SK-N-SH (cell line): Measurements from ENCODE around the gene NIT2. TPM values are rescaled to one million over a fixed set of nuclear protein-coding genes. Genes with fewer than 3 reads are reported as not detected.

Experiments used
- CTCF ChIA-PET: fragments of 300-600, 350-600 bp; formaldehyde crosslinking; extraction: SDS; loops from one replicate; lab custom pipeline; 2021; lab: Yijun Ruan, JAX
- POLR2A ChIA-PET: fragments of 350-600 bp; sonication (Branson Sonifier 250); formaldehyde crosslinking; extraction: SDS; loops from one replicate; lab custom pipeline; 2020; ENCODE audit warnings: antibody characterized with exemption, inconsistent platforms; lab: Yijun Ruan, JAX
- DNase-seq: peaks from one replicate; pipeline ENCODE4 v3.0.0; 2012
- H2AFZ ChIP-seq: fragments of 200-600 bp; sonication (generic); 2 replicates; pipeline ENCODE4 v1.8.1; 2016; ENCODE audit warnings: antibody characterized with exemption, mild to moderate bottlenecking, low read depth
- H3F3A ChIP-seq: fragments of 200-600 bp; sonication (generic); replicated peaks from 2 replicates; pipeline ENCODE3; 2016; ENCODE audit warnings: antibody characterized with exemption, mild to moderate bottlenecking; ENCODE audit not compliant: insufficient read depth
- H3K27ac ChIP-seq, 2 experiments: fragments of 200-500 bp in 1 of 2; fragments of 200-600 bp in 1 of 2; sonication (Bioruptor generic) in 1 of 2; sonication (generic), shearing (Covaris generic) in 1 of 2; 2 replicates each; pipeline versions ENCODE4 v1.5.1 to v1.6.1; 2014 to 2016; ENCODE audit warnings: low read depth in 2 of 2, inconsistent platforms in 1 of 2, low read length in 1 of 2, mild to moderate bottlenecking in 1 of 2, mixed read lengths in 1 of 2
- H3K27me3 ChIP-seq: fragments of 200-600 bp; sonication (generic), shearing (Covaris generic); 2 replicates; pipeline ENCODE4 v1.6.1; 2016; ENCODE audit warnings: mixed run types; ENCODE audit not compliant: insufficient read depth
- H3K36me3 ChIP-seq, 2 experiments: fragments of 200-500 bp in 1 of 2; fragments of 200-600 bp in 1 of 2; sonication (Bioruptor generic) in 1 of 2; sonication (generic) in 1 of 2; replicated peaks in 1 of 2; 2 replicates each; pipeline versions ENCODE3 to v1.5.1; 2014 to 2016; ENCODE audit warnings: low read length in 1 of 2, mild to moderate bottlenecking in 1 of 2; ENCODE audit not compliant: insufficient read depth in 2 of 2, control insufficient read depth in 1 of 2
- H3K4me1 ChIP-seq, 2 experiments: fragments of 200-500 bp in 1 of 2; fragments of 200-600 bp in 1 of 2; sonication (Bioruptor generic) in 1 of 2; sonication (generic), shearing (Covaris generic) in 1 of 2; 2 replicates each; pipeline versions ENCODE4 v1.5.1 to v1.6.1; 2014 to 2016; ENCODE audit warnings: low read depth in 1 of 2, low read length in 1 of 2, mixed run types in 1 of 2; ENCODE audit not compliant: insufficient read depth in 2 of 2, control insufficient read depth in 1 of 2
- H3K4me2 ChIP-seq: fragments of 200-600 bp; sonication (generic), shearing (Covaris generic); 2 replicates; pipeline ENCODE4 v1.6.1; 2017; ENCODE audit warnings: mixed run types
- H3K4me3 ChIP-seq, 2 experiments: fragments of 200-500 bp in 1 of 2; fragments of 200-600 bp in 1 of 2; sonication (Bioruptor generic) in 1 of 2; sonication (generic), shearing (Covaris generic) in 1 of 2; 2 replicates each; pipeline versions ENCODE4 v1.5.1 to v1.8.1; 2014 to 2016; ENCODE audit warnings: low read depth in 2 of 2, inconsistent platforms in 1 of 2, low read length in 1 of 2, mild to moderate bottlenecking in 1 of 2, mixed read lengths in 1 of 2, moderate library complexity in 1 of 2
- H3K79me2 ChIP-seq: fragments of 200-600 bp; sonication (generic); 2 replicates; pipeline ENCODE4 v1.8.1; 2017; ENCODE audit warnings: mild to moderate bottlenecking; ENCODE audit not compliant: insufficient read depth
- H3K9ac ChIP-seq: fragments of 200-600 bp; sonication (generic); 2 replicates; pipeline ENCODE4 v1.6.1; 2017; ENCODE audit warnings: mixed run types
- H3K9me2 ChIP-seq: fragments of 200-600 bp; sonication (generic); 2 replicates; pipeline ENCODE4 v1.6.1; 2017; ENCODE audit warnings: mixed run types
- H3K9me3 ChIP-seq: fragments of 200-600 bp; sonication (generic); 2 replicates; pipeline ENCODE4 v1.6.1; 2017; ENCODE audit warnings: mixed run types, mild to moderate bottlenecking, moderate library complexity
- H4K20me1 ChIP-seq: fragments of 200-600 bp; sonication (generic); 2 replicates; pipeline ENCODE4 v1.6.1; 2017; ENCODE audit warnings: mild to moderate bottlenecking, mixed run types; ENCODE audit not compliant: insufficient read depth
- CHD2 ChIP-seq: fragments of 150-350 bp; IDR thresholded peaks from 2 replicates; pipeline ENCODE4 v1.6.1; 2018; ENCODE audit warnings: low read length; ENCODE audit not compliant: partially characterized antibody
- EZH2phosphoT487 ChIP-seq: fragments of 200-600 bp; sonication (generic); IDR thresholded peaks from 2 replicates; pipeline ENCODE4 v1.6.1; 2017; ENCODE audit warnings: low read depth, mixed run types, mild to moderate bottlenecking, antibody characterized with exemption, moderate library complexity, borderline replicate concordance
- FOSL2 ChIP-seq: IDR thresholded peaks from 2 replicates; pipeline ENCODE4 v1.4.0; 2012; ENCODE audit warnings: low read depth, mild to moderate bottlenecking, moderate library complexity, borderline replicate concordance
- FOXJ3 ChIP-seq: sonication (generic); formaldehyde crosslinking; IDR thresholded peaks from 2 replicates; pipeline ENCODE4 v1.5.1; 2020; ENCODE audit warnings: mild to moderate bottlenecking, missing genetic modification reagents
- FOXM1 ChIP-seq: IDR thresholded peaks from 2 replicates; pipeline ENCODE4 v1.4.0; 2012; ENCODE audit warnings: low read depth, mild to moderate bottlenecking
- GABPA ChIP-seq: IDR thresholded peaks from 2 replicates; pipeline ENCODE4 v1.4.0; 2012; ENCODE audit warnings: low read depth, mild to moderate bottlenecking
- MAX ChIP-seq: IDR thresholded peaks from 2 replicates; pipeline ENCODE4 v1.4.0; 2012; ENCODE audit warnings: low read depth
- MXI1 ChIP-seq: IDR thresholded peaks from 2 replicates; pipeline ENCODE4 v1.6.1; 2012; ENCODE audit warnings: mild to moderate bottlenecking, low read depth, low read length, improper control_type of control experiment
- NFIC ChIP-seq: IDR thresholded peaks from 2 replicates; pipeline ENCODE4 v1.4.0; 2012; ENCODE audit warnings: borderline replicate concordance
- RAD21 ChIP-seq: IDR thresholded peaks from 2 replicates; pipeline ENCODE4 v1.6.1; 2012; ENCODE audit warnings: mild to moderate bottlenecking, low read length
- REST ChIP-seq: IDR thresholded peaks from 2 replicates; pipeline ENCODE4 v1.6.1; 2012; ENCODE audit warnings: mild to moderate bottlenecking, low read depth, low read length, moderate library complexity
- RFX5 ChIP-seq: IDR thresholded peaks from 2 replicates; pipeline ENCODE4 v1.6.1; 2012; ENCODE audit warnings: mild to moderate bottlenecking, improper control_type of control experiment, low read length
- RXRA ChIP-seq: IDR thresholded peaks from 2 replicates; pipeline ENCODE4 v1.4.0; 2012; ENCODE audit warnings: low read depth, mild to moderate bottlenecking, borderline replicate concordance
- TCF12 ChIP-seq: IDR thresholded peaks from 2 replicates; pipeline ENCODE4 v1.4.0; 2012
- USF1 ChIP-seq: IDR thresholded peaks from 2 replicates; pipeline ENCODE4 v1.4.0; 2012; ENCODE audit warnings: low read depth, borderline replicate concordance
- USF2 ChIP-seq: fragments of 150-350 bp; IDR thresholded peaks from 2 replicates; pipeline ENCODE4 v1.6.1; 2017; ENCODE audit warnings: antibody characterized with exemption, low read length, low read depth, borderline replicate concordance
- WGBS: methylation state at CpG from one replicate; pipeline ENCODE4 v1.1.6; 2017; ENCODE audit warnings: low lambda C conversion rate; 5-methylcytosine and 5-hydroxymethylcytosine counted together
- polyA plus RNA-seq, 3 experiments: library from polyadenylated mRNA; depleted of rRNA; stranded (reverse); fragments of >200 nt; gene quantifications; 2 replicates each; pipeline ENCODE4 v1.2.3, GENCODE V29; 2012

NIT2 gene
- polyA plus RNA-seq, 1 of the 3 experiments (the other 2 are of a cell fraction): 28.6 TPM

DNA sequence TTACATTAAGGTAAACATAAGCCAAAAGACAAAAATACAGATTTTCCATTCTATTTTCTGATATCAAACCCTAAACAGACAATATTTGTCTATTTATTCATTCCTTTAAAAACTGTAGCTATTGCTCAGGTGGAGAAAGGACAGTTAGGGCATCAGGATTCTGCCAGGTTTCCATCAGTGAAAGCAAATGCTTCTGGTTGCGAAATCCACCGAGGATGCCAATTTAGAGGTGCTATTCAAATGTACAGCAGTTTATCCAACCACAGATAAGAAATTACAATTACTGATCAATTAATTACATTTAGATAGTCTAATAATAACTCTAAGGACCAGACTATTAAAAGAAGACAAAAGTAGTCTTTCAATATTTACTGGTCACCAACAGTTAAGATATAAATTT lies 62.4 kb downstream of the NIT2 start (continued):
- TF ChIP-seq USF2 (no peak), RAD21 (no peak), MXI1 (no peak), TCF12 (no peak), FOXM1 (no peak)

DNA sequence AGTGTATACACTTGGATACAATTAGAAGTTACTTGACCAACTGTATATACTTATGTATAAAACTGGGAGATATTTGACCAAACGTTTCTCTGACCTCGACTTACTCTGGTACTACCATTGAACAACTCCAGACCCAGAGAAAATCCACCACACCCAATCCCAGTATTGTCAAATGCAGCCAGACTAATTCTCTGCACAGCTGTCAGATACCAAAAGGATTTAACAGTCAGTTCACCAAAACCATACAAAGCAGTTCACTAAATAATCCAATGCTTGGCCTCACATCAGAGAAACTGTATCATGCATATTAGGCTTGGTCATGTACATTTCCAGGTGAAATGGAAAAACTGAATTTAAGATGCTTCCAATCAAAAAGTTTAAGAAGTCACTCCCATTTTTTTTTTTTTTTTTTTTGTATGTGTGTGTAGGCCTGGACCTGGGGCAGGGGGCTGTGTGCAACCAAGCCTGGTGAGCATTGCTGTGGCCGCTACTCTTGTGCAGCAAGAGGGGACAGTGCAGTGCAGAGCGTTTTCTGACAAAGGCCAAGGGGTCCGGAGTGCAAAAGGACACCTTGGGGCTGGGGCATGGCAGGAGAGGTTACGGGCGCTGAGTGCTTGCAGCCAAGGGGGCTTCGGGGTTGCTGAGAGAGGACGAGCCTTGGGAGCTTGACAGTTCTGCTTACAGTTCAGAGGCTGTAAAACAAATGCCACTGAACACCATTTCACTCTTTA lies 64.9 kb downstream of the NIT2 start:
- peaks cover 0 to 13% of the 10 kb centered on the region in 2 experiments; a peak in 3 of 4 replicates for H3K4me1 ChIP-seq
- peak overlapping the region; percentile 89 for H3K4me2 ChIP-seq
- H2AFZ ChIP-seq: no peak overlapping the region
- 26% methylated on average over 9 of the region's 9 CpGs for WGBS
- ChIA-PET POLR2A (interaction anchor here (1.1 kb wide), 1 partner anchor 19 kb away, joined by 3 read pairs; no protein-coding TSS in a partner anchor), CTCF (interaction anchor here (1.1 kb wide), 1 partner anchor 40 kb away, joined by 3 read pairs; no protein-coding TSS in a partner anchor)
- no peaks in the 10 kb centered on the region for H3K36me3 ChIP-seq
- DNase-seq: peak; percentile 5
- peaks cover 92% of the 10 kb centered on the region for H3K79me2 ChIP-seq
- H3K27ac ChIP-seq: peak overlapping the region in 1 of 2 experiments; percentile 94; a peak in 1 of 4 replicates
- H3K9me2 ChIP-seq: no peaks in the 10 kb centered on the region
- H3K4me3 ChIP-seq: peak overlapping the region; percentile 87 to 97
- peak overlapping the region; percentile 83; the same call in 1 of the 2 replicates for H3K9ac ChIP-seq
- H3K27me3 ChIP-seq: no peaks in the 10 kb centered on the region
- H3K9me3 ChIP-seq: no peaks in the 10 kb centered on the region
- H4K20me1 ChIP-seq: peaks cover 45% of the 10 kb centered on the region
- TF ChIP-seq RXRA (no peak), RFX5 (no peak), CHD2 (no peak), FOXJ3 (no peak), GABPA (no peak), NFIC (no peak), USF1 (no peak), REST (no peak), FOXM1 (no peak), FOSL2 (no peak), EZH2phosphoT487 (no peak), MAX (no peak)
- H3F3A ChIP-seq: peaks cover 3% of the 10 kb centered on the region
